ENCODE data around the gene ADSL.

GRCh38 chr22:40326905-40327735 is 19.2 kb upstream of the ADSL start:
- no peak for TF ChIP-seq TAF1 (conservative IDR thresholded peaks at IDR 0.05)
- no peak for TF ChIP-seq CTCF (IDR thresholded peaks at IDR 0.05; ENCODE audit: low read depth, low read length, missing input control)
- TF ChIP-seq REST (IDR thresholded peaks at IDR 0.05): no peak
- no peak for TF ChIP-seq ZBTB33 (IDR thresholded peaks at IDR 0.05)
- no peak for TF ChIP-seq HNF4A (conservative IDR thresholded peaks at IDR 0.05)
- no peak for TF ChIP-seq GABPA (IDR thresholded peaks at IDR 0.05 in 1 of 2, conservative IDR thresholded peaks at IDR 0.05 in 1 of 2)
- TF ChIP-seq, protein P1, sequence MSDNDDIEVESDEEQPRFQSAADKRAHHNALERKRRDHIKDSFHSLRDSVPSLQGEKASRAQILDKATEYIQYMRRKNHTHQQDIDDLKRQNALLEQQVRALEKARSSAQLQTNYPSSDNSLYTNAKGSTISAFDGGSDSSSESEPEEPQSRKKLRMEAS (IDR thresholded peaks at IDR 0.05): no peak
- no peak for TF ChIP-seq JUND (IDR thresholded peaks at IDR 0.05)
- TF ChIP-seq RAD21 (IDR thresholded peaks at IDR 0.05): no peak

Measured in liver (tissue), 3 donors.